ENCODE measurements around the gene TBC1D5.

DNA sequence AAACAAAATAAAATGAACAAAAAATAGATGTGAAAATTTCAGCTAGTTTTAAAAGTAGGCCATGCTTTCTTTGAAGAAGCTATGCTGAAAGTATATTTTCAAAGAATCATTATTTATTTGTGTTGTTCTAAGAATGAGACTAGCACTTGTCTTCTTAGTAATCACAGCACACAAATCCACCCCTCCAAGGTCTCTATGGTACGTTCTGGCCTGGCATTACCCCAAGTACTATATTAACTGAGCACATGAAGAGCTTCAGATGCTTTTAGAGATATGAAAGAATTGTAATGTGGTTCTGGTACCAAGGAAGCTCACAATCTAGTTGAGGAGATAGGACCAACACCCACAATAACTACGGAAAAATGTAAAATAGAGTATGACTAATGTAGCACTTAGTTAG is 441.2 kb downstream of the TBC1D5 start:
- TF ChIP-seq POLR2A (IDR thresholded peaks at IDR 0.05; ENCODE audit: low read length): no peak
- no peak for TF ChIP-seq GATA1 (IDR thresholded peaks at IDR 0.05; ENCODE audit: low read depth, low read length)
